Measurements from ENCODE around the gene ANP32B.
"Not testable (repeated sequence)": the region's sequence is repeated elsewhere in the genome, so short reads cannot be mapped to it uniquely, and the experiment has no call there.

The ANP32B gene

DNA sequence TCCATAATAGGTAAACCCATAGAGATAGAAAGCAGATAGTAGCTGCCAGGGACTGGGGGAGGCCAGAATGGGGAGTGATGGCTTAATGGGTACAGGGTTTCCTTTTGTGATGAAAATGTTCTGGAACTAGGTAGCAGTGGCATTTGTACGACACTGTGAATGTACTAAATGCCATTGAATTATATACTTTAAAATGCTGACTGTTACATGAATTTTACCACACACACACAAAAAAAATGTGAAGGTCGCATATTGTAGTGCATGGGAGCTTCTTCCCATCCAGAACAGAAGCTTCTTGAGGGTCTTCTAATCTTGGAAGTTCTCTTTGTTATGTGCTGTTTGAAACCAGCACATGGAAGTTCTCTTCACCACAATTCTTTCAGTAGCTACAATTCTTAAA lies 19.9 kb upstream of the ANP32B start:
- DNase-seq (ENCODE audit: low read depth in 2 of 2), result no peak

DNA sequence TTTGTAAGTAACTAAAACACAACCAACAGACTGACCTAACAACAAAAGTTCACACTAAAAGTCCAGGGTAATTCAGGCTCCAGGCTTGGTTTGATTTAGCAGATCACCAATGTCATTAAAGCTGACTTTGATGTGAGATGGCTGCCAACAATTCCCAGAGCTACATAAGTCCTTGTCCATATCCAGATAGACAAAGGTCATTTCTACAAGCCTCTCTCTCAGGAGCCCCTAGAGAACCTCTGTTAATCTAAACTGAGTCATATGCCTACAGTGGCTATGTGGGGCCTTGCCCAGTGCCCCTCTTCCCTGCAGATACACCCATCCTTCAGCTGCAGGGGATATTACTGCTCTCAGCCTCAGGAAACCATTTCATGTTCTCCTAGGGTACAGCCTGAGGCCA lies 18.2 kb upstream of the ANP32B start:
- no peak for DNase-seq (ENCODE audit: low read depth in 2 of 2)

DNA sequence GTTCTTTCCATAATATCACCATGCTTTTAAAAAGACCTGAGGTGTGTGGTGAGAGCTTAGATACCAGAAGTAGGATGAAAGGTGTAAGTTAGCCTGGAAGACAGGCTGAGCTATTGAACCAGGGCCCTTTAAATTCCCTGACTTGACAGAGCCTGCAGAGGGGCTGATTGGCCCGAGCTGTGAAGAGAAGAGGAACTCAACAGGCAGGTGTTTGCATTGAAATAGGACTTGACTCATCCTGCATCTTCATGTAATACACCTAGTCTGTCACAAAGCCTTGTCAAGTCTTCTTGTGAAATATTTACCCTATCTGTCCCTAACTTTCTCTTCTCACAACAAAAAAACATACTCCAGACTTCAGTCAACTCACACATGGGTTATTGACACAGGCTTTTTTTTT lies 16.6 kb upstream of the ANP32B start:
- DNase-seq (ENCODE audit: low read depth in 2 of 2), result no peak

DNA sequence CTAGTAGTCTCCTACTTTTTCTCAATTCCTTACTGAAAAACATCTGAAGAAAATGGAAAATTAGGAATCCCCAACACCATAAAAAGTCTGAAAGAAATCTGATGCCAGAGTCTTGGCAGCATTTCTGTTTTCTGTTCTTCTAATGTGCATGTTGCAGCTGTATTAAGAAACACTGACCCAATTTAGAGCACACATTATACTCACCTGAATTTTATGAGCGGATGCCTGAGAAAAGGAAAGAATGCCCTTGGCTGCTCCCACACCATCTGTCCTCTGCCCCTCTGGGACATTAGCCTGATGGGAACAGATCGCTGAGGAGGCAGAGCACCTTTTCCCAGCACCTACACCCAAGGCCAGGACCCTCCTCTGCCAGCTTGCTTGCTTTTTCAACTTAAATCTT lies 14.1 kb upstream of the ANP32B start:
- DNase-seq (ENCODE audit: low read depth in 2 of 2), result no peak

DNA sequence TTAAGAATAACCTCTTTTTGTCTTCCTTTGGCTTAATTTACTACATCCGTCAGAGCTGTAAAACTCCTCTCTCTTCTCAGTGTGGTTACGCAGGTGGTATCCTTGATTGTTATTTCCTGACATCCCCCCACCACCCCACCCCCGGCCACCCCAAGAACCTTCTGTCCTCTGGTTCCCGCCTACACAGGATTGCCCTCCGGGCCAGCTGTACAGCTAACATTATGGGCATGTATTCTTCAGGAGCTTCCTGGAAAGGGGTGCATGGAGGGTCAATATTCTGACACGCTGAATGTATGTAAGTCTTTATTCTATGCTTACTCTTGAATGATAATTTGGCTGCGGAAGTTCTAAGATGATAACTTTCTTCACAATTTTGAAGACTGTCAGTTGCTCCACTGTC lies 13.0 kb upstream of the ANP32B start:
- no peak for DNase-seq (ENCODE audit: low read depth in 2 of 2)

DNA sequence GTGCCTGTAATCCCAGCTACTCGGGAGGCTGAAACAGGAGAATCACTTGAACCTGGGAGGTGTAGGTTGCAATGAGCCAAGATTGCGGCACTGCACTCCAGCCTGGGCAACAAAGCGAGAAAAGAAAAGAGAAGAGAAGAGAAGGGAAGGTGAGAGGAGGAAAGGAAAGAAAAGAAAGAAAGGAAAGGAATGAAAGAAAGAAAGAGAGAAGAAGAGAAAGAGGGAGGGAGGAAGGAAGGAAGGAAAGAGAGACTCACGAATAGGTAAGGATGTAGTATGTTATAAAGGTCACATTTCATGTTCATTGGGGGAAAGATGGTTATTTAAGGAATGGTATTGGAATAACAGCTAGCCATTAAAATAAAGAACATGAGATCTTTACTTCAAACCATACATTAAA lies 10.4 kb upstream of the ANP32B start:
- DNase-seq (ENCODE audit: low read depth in 2 of 2), result no peak

DNA sequence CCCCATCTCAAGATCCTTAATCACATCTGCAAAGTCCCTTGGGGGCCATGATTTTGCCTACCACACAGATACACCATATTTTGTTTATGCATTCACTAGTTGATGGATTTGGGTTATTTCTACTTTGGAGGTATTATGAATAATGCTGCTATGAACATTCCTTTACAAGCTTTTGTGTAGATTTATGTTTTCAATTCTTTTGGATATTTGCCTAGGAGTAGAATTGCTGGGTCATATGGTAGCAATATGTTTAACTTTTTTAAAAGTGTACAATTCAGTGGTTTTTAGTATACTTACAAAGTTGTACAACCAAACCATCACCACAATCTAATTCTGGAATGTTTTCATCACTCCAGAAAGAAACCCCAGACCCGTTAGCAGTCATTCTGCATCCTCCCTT lies 7.8 kb upstream of the ANP32B start:
- DNase-seq (ENCODE audit: low read depth in 2 of 2), result peak; percentile 69 to 75

DNA sequence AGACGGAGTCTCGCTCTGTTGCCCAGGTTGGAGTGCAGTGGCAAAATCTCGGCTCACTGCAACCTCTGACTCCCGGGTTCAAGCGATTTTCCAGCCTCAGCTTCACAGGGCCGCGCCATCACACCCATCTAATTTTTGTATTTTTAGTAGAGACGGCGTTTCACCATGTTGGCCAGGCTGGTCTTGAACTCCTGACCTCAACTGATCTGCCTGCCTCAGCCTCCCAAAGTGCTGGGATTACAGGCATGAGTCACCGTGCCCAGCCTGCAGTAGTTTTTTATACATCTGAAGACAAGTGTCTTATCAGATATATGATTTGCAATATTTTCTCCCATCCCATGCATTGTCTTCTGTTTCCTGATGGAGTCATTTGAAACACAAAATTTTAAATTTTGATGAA lies 6.5 kb upstream of the ANP32B start:
- DNase-seq (ENCODE audit: low read depth in 2 of 2), result not testable (repeated sequence)

DNA sequence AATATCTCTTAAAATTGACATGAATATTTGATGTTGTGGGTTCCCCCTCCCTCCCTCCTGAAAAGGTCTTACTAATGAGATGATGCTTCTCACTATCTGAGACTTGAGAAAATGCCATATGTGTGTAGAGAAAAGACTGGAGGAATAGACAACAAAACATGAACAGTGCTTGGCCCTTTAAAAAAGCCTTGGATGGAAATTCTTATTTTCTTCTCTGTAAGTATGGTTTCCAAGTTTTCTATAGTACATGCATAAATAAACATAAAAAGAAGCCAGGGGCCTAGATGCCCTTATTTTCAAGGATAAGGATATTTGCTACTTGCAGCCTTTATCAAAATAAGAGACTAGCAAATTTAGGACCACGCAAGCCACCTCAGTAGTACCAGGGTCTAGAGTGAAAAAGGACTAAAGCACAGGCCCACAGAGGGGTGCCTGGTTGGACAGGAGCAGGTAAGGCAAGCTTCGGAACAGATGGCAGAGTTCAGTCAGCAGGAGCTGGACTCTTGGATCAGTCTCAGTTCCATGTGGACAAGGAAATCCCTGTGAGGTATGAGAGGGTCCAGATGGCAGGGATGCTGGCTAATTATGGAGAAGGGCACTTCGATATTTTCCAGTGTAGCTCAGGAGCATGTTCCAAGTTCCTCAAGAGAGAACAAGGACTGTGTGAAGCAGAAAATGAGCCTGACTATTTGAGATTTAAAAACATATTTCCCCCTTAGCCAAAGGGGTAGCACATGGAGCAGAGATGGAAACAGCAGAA lies 4.6 kb upstream of the ANP32B start:
- no peak for DNase-seq (ENCODE audit: low read depth in 2 of 2)

DNA sequence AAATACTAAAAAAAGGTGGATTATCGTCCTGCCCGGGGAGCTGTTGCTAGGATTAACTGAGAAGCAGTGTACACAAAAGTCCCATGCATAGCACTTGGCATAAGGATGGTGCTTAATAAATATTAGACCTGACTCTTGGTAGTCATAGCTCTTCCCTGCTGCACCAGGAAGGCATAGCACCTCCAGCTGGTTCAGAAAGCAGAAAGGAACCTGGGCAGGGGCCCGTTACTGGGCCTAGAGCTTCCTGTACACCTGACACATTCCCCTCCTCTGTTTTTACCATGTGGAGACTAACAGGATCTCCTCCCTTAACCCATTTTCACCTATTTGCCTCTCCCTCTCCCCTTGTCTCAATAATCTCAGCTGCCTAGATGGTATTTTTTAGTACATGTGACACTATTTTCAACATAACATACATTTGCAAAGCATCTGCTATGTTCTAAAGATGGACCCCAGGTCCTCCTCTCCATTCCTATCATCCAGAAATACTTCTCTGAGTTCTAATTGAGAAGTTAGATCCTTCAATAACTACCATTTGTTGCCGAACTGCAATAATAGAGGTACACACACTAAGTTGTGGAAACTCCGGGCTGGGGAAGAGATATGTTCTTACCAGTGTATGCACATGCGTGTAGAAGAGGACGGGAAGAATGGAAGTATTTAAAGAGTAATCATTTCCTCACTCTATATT lies 3.2 kb upstream of the ANP32B start:
- no peak for DNase-seq (ENCODE audit: low read depth in 2 of 2)

DNA sequence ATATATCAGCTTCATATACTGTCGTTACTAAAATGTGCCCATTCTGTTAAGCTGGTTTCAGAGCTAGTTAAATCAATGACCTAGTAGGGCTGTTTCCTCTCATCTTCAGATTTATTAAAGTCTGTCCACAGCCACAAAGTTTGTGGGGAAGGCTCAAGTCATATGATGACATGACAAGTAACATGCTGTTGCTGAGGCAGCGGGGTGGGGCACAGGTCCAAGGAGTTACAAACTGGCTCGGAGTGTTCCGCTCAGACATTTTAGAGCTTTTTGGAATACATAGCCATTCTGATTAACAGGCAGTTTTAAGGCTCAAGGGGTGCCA lies 2.7 kb upstream of the ANP32B start:
- DNase-seq (ENCODE audit: low read depth in 2 of 2), result peak in 1 of 2 experiments; percentile 13

DNA sequence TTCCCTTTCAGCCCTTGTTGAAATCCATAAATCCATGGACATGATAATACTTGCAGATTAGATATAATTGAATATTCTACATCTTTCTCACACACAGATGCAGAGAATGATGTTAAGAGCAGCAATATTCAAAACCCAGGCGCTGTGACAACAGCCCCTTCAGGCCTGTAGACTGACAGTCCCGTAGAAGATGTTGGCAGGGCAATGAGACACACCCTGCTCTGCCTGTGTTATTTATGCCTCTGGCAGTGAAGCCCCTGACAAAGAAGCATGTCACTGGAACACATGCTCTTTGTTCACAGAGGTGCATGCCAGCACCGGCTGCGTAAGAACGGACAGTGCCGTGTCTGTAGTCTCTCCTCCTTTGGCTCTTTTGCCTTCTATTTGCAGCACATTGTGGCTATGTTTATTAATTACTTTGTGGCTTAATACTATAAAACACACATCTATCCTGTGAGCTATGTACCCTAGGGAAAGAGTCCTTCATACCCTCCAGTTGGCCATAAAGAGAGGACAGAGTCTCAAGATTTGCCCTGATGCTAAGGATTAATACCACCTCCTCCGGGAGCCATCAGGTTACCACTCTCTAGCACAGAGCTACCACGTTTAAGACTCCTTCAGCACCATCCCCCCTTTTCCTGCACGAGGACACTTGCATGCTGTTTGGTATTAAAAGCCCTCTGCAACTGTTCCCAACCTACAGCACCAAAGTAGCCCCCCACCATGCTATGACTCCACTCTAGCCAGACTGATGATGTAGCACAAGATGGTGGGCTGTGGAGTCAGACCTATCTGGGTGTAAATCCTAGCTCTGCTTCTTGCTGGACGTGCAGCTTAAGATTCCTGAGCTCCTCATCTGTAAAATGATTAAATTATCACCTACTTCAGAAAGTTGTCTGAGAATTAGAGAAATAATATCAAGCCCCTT lies 2.0 kb upstream of the ANP32B start:
- no peak for DNase-seq (ENCODE audit: low read depth in 2 of 2)

DNA sequence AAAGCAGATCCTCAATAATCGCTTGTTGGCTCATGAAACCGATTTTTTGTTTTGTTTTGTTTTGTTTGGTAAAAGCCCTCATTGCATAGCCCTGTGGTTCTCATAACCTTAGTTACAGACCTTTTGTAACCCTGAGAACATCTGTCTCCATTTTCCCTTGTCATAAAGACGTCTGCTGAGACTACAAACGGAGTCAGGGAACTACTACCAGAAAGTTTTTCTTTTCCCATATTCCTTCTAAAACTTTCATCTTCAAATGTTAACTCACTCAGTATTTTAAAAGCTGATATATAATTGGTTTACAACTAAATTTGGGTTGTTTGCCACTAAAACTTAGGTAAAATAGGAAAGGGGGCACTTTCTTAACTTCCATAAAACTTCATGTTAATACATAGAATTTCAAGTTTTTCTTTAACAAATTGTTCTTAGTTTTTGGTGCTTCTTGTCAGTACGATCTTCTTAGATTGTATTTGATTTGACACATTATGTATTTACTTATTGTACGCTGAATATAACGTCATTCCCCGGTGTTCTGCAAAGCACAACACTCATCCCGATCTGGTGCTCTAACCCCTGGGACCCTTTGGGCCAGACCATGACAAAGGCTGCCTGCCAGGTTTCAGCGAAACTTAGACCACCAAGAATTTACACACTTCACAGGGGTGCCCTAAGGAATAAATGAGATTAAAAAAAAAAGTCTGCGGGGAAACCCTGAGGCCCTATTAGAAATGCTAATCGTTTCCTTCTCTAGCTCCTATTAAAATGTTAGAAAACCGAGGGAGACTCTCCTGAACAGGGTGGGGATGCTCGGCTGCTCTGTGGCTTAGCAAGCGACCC lies 1.1 kb upstream of the ANP32B start:
- DNase-seq (ENCODE audit: low read depth in 2 of 2), result no peak

DNA sequence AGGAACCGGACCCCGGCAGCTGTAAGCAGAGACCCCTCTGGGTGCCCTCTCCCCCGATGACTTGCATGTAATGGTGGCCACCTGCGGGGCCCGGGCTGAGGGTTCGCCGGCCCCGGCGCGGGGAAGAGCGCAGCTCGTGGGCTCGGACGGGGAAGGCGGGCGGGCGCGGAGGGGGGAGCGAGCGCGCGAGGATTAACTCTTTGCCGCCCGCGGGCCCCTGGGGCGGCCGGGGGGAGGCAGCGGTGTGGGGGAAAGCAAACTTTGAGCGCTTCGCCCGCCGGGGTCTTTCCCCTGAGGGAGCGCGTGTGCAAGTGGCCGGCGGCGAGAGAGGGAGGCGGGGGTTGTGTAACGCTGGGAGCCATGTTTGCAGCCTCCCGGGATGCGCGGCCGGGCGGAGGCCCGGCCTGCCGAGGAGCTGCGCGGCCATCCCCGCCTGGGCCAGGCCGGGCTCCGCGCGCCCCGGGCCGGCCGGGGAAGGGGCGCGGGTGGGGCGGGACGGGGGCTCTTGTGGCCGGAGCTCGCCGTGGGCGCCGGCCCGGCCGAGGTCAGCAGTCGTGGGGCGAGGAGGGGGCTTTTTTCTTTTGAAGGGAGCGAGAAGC lies 547 bp downstream of the ANP32B start:
- no peak for DNase-seq (ENCODE audit: low read depth in 2 of 2)

DNA sequence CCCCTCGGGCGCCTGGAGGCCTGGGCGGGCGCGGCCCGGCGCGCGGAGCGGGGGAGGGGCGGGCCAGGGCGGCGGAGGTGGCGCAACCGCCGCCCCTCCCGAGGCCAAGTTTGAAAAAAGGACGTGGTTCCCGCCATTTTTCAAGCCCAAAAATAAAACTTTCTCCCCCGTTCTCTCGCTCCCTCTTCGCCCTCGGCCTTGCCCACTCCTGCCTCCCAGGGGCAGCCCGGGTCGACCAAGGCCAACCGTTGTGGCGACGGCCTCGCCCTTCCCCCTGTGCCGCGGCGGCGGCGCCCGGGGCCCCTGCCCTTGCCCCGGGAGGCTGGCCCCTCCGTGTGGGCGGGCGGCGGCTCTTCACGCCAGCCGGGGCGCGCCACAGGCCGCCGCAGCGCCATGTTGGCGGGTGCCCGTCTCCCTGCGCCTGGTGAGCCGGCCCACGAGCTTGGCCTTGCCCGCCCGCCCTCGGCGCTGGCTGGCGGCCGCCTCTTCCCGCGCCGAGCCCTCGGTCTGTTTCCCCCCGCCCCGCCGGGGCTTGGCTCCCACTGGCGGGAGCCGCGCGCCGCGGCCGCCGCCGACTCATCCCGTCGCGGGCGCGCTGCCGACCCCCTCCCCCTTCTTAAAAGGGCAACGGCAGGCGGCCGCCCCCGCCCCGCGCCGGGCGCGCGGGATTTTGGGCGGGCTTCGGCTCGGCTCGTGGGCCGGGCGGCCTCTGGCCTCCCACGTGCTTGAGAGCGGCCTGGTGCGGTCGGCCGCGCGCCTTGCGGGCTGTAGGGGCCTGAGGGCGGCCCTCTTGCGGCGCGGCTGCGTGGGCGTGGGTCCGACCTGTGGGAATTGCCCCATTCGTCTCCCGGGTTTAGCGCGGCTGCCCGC lies 1.3 kb downstream of the ANP32B start:
- peak; percentile 54 to 56 for DNase-seq (ENCODE audit: low read depth in 2 of 2)

DNA sequence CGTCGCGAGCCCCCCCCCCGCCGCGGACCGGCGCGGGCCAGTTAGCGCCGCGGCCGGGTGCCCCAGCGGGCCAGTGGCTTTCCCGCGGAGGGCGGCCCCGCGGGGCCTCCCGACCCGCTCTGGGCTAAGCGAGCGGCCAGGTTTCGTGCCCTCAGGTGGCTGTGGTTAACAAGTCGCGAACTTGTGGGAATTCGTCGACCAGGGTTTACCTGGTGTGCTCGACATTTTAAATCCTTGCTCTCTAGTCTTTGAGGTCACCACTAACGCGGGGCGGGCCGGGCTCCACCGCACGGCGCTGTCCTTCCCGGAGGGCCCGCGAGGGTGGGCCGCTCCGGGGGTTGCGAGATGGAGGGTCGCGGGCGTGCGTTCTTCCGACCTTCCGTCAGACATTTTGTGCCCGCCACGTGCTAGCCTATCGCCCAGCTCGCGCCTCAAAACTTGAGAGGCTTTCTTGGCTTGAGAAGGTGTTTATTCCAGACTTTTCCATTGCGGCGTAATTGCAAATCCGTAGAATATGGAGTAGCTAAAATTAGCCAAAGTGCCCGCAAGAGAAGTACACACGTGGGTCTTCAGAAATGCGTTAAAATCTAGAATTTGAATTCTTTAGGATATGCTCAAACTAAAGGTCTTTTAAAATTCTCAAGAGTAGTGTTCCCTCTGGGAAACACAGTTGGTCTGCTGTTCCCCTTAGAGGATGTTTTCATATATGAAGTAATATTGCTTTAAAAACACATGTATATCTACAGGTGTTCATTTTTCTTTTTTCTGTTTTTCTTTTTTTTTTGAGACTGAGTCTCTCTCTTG lies 2.1 kb downstream of the ANP32B start:
- DNase-seq (ENCODE audit: low read depth in 2 of 2), result no peak

DNA sequence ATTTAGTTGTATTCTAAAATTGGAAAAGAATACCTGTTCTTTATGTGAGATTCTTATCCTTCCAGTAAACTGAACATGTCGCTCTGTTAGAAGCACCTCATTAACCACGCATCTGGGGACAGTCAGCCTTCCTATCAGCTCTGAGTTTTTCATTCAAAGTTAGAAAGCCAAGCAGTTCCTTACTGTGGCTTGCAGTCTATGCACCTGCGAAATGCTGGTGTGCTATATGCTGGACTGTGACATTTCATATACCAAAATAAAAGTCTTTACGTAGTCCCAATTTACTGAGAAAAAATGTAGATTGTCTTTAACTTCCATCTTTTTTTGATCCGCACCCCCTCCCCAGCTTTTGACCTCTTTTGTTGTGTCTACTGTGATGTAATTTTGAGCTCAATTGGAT lies 4.3 kb downstream of the ANP32B start:
- DNase-seq (ENCODE audit: low read depth in 2 of 2), result no peak

DNA sequence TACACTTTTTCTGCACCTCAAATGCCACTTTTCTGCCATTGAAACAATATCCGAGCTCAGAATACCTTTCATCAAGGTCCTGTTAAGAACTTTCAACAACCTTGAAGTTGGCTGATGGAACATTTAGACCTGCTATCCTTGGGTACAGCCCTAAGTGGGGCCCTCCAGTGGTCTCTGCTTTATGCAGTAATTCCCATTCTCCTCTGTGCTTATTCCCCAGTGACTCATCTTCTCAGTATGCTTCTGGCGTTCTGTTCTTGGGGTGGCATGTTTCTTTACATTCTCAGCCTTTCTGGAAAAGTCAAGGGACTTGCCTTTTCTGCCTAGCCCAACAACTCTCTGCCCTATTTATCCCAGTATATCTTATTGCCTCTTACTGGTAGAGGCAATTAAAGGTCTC lies 7.1 kb downstream of the ANP32B start:
- peak; percentile 20 to 47 for DNase-seq (ENCODE audit: low read depth in 2 of 2)

DNA sequence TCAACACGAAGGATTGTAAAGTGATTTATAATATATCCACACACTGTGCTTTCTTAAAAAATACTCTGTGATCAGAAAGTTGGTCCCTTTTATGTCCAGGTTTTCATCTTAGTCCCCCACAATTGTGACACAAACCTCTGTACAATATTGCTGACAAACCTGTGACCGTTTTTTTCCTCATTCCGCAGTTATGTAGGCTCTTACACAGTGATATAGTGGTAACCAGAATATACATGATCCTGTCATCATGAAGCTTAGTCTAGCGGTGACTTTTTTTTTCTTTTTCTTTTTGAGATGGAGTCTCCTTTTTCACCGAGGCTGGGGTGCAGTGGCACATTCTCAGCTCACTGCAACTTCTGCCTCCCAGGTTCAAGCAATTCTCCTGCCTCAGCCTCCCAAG lies 8.7 kb downstream of the ANP32B start:
- DNase-seq (ENCODE audit: low read depth in 2 of 2), result no peak

DNA sequence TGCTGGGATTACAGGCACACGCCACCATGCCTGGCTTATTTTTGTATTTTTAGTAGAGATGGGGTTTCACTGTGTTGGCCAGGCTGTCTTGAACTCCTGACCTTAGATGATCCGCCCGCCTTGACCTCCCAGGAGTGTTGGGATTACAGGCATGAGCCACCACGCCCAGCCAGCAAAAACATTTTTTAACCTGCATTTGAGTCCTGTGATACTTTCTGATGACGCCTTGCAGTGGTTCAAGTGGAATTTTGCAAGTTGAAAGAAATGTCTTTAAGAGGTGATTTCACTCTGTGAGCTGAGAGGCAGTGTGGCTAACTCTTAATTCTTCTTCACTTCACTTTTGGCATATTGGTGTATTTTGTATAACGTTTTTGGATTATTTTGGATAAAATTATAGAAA lies 9.1 kb downstream of the ANP32B start:
- DNase-seq (ENCODE audit: low read depth in 2 of 2), result no peak
